Lung microvascular endothelial cell (primary cell): ENCODE results near the gene FHOD3. TPM values are rescaled to one million over a fixed set of nuclear protein-coding genes. Genes with fewer than 3 reads are reported as not detected.
A peak's percentile ranks its signal among the peaks of the same experiment; 100 is the strongest.

Experiments used
- DNase-seq, 2 donors: peaks; one replicate each; pipeline versions ENCODE4 v3.0.0 to v3.0.0-alpha.2; 2010; ENCODE audit warnings: low read depth in 2 of 2
- total RNA-seq: library from RNA; depleted of rRNA; stranded (reverse); fragments of >200 nt; gene quantifications from 2 replicates; pipeline ENCODE4 v1.2.1, GENCODE V29; 2014

FHOD3 gene
- total RNA-seq, 1 donor from 2014 or later = under 0.01 TPM

DNA sequence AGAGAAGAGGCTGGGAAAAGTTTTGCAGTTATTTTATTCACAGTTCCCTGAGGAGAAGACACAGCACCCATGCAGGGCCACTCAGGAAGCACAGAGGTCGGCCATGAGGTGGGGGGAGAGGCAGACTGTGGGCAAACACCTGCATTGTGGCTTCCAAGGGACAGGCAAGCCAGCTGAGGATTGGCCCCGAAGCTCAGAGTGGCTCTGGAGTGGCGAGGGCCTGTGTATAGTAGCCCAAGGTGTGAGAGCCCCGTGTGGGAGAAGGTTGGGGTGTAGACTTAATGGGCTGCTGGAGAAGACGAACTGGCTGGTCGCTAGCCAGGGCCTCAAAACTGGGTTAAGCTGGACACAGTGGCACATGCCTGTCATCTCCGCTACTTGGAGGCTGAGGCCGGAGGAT is 218.7 kb downstream of the FHOD3 start:
- DNase-seq = no peak

DNA sequence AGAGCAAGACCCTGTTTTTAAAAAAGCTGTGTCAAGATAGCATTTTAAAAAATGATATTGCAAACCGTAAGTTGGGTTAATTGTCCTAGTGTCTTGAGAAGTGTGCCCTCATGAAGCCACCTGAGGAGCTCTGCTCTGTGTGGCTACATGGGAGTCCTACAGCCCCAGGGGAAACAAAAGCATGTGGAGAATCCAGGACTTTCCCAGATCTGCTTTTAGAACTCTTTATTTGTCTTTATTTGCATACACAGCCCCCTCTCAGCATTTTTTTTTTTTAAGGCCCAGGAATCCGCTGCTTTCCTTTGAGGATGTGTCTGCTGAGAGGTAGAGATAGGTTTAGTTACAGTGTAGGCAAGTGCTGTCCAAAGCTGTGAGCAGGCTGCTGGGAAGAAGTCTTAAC is 219.2 kb downstream of the FHOD3 start:
- no peak for DNase-seq

DNA sequence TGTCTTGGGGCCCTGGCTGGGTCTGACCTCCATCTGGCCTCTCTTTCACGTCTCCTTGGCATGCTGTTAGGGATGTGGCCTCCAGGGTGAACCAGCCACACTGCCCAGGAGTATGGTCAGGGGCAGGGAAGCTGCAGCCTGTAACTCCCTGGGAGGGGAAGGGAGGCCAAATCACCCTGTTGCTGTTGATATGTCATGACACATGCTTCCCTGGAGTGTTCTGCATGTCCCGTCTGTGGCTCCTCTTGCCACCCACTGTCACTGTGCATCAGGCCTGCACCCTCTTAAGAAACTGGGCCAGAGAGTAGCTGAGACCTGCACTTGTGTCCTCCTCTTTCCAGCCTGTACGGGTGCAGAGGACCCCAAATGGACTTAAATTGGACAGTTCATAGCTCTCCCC is 221.3 kb downstream of the FHOD3 start:
- DNase-seq = no peak

DNA sequence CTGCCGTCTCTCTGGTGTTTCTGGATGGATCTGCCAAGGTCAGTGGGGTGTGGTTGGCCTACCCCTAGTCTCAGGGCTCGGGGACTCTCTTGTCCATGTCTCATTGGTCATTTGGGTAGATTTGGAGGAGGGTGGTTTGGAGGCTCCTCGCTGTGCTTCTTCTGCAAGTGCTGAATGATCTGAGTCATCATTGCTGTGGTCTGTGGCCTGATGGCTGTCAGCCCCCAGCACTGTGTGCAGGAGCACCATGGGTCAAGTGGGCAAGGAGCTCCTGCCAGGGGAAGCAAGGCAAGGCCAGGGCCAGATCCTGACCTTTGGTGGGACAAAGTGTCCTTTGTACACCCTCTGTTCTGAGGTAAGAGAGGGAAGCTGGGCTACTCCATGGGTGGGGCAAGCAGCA is 221.8 kb downstream of the FHOD3 start:
- DNase-seq = no peak

DNA sequence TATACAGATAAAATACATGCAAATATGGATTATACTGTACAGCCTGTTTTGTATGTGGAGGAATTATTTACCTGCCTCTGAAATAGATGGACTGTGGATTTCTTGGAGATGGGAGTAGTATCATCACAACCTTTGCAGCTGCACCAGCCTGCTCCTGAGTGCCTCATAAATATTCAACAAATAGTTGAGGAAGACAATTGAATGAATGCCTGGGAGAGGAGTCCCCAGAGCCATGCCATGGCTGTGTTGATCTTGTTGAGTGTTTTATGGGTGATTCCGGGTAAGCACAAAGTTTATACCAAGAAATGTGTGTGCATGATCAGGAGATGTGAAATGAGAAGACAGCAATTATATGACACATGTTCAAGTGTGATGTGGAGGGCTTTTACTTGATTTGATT is 225.0 kb downstream of the FHOD3 start:
- no peak for DNase-seq

DNA sequence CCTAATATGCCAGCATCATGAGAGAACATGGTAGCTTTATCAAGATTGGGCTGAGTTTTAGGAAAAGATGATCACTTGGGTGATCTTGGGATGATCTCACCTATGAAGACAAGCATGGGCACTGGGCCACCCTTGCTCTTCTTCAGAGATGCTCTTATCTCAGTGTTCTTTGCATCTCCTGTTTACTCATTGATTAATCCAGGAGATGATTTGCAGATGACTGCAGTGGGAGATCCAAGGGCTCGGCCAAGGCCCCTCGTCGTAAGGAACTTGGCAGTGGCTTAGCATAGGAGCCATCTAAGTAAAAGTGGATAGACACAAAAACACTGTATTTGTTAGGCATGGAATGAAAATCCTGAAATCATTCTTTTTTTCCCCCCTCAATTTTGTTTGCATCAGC is 228.4 kb downstream of the FHOD3 start:
- no peak for DNase-seq

DNA sequence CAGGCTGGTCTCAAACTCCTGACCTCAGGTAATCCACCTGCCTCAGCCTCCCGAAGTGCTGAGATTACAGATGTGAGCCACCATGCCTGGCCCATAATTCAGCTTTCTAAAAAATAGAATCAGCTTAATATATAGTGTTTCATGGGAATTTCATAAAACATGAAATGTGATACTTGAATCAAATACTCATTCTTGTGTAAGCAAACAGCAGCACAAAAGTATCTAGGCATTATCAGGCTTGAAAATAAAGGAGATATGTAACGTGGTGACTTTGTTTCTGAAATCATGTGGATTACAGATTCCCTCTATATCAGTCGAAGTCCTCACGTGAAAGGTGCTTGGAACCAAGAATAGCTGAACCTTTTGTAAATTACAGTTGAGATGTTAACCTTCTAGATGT is 229.1 kb downstream of the FHOD3 start:
- no peak for DNase-seq

DNA sequence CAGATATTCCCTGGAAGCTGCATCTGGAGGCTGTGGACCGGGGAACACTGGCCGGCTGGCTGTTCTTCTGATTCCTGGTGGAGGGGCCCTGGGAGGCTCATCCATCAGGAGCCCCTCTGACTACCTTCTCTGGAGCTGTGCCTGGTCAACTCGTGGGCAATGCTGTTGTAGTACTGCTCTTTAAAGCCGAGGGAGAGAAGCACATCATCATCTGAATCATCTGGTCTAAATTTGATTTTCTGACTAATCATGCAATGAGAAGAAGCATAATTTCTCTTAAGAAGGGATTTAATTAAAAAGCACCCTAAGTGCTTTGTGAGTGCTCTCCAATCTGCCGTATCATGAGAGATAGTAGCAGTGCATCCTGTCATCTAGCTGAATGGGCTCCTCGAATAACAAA is 229.5 kb downstream of the FHOD3 start:
- DNase-seq = no peak

DNA sequence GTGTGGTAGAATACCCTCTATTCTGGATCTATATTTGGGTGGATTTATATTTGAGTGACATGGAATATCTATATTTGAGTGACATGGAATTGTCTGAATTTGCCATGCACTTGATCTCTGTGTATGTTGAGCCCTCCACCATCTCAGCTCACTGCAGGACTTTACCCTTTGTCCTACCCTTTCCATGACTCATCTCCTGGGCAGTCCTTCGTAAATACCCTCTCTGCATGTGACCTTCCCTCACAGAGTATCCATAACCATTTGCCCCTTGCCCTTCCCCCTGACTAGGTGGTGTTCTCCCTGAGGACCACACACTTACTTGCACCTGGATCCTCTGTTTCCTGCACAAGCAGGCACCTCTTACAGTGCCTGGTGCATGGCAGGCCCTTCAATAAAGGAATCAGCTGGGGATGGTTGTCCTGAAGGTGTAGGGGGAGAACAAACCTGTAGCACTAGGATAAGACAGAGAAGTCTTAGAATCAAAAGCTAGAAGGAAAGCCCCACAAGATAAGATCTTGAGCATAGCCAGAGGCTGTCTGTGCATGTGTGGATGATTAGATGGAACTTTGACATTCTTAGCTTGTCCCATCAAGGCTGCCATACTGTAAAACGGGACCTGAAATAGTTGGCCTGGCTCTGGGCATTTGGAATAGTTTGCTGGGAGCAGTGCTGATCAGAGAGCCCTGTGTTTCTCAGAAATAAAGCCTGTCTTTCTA is 230.4 kb downstream of the FHOD3 start:
- no peak for DNase-seq

DNA sequence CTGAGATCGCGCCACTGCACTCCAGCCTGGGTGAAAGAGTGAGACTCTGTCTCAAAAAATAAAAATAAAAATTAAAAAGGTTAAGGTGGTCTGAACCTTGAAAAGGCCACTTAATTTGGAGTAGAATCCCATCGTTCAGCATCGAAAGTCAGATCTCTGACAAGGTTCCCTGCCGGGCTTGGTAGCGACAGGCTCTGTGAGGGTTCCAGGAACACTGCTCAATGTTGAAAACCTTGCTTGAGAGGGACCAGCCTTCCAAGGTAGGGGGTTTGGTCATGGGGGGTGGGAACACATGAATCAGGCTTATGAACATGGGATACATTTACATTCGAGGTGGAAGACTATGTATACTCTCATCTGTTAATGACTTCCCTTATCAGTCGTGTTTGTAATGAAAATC is 232.2 kb downstream of the FHOD3 start:
- no peak for DNase-seq

DNA sequence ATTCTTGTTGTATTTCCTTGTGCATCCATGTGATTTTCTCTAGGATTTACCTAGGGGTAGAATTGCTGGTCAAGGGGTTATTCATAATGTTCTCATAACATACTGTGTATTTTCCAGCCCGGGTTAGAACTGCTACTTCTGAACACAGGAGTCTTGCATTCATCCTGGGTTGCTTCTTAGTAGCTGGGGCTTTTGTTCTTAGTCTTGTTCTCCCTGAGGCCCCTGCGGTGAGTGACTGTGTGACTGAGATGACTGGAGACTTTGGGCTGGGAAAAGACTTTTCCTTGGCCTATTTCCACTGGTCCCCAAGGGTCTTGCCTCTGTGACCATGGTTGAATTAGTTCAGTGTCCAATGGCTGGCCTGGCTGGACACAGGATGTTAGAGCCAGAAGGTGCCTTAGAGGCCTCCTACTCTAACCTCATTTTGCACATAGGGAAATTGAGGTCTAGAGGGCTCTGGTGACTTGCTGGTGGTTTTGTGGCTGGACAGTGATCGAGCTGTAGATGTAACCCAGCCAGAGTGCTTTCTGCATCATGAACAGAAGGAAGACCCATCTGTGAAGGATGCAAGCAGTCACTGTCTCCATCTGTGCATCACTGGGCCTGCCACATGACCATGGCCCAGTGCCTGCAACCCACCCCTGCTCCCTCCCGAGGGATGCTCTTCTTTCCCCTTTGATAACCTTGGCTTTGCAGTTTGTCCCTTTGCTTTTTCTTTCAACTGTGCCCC is 233.3 kb downstream of the FHOD3 start:
- no peak for DNase-seq

DNA sequence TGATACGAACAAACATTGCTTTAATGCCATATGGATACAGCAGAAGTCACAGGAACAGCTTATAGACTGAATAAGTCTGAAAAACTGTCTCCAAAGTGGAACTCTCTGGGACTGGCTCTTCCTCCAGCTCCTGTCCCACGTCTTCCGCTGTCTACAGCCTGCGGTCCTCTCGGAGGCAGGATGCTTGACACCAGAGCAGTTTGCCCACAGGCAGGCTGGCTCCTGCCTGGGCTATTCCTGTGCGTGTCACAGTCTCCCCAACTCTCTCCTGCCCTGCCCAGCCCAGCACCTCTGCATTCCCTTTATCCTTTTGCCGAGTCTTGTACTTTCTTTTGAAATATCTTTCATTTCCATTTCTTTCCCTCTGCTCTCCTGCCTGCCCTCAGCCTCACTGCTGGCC is 234.1 kb downstream of the FHOD3 start:
- no peak for DNase-seq

DNA sequence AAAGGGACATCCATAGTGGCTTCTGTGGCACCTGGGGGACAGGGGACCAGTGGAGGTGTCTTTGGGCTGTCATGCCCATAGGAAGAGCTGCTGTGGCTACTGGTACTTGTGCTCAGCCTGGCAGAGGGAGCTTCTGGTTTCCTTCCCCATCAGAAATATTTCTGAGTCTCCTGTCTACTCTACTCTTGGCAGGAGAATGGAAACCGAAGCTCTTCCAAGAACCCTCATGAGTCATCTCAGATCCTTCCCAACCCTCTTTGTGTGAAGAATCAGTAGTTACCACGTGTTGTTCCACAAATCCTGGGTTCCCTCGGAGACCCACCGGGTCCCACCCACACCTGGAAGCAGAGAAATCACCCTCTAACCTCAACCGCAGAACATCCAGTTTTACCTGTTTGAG is 234.9 kb downstream of the FHOD3 start:
- peak in 1 of 2 donors; percentile 71 for DNase-seq

DNA sequence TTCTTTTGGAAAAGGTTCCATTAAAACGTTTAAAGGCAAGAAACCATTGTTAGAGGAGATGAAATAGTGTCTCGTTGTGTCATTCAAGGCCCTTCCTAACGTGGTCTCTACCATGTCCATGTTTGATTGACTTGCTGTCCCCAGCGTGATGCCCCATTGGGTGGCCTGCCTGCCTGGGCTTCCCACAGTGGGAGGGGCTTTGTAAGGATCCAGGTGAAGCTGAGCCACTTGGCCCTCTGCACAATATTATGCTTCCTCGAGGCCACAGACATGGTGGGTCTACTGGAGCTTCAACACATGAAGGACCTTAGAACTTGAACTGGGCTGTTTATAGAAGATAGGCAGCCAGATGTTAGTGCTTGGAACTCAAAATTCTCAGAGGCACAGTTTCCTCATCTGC is 235.3 kb downstream of the FHOD3 start:
- no peak for DNase-seq

DNA sequence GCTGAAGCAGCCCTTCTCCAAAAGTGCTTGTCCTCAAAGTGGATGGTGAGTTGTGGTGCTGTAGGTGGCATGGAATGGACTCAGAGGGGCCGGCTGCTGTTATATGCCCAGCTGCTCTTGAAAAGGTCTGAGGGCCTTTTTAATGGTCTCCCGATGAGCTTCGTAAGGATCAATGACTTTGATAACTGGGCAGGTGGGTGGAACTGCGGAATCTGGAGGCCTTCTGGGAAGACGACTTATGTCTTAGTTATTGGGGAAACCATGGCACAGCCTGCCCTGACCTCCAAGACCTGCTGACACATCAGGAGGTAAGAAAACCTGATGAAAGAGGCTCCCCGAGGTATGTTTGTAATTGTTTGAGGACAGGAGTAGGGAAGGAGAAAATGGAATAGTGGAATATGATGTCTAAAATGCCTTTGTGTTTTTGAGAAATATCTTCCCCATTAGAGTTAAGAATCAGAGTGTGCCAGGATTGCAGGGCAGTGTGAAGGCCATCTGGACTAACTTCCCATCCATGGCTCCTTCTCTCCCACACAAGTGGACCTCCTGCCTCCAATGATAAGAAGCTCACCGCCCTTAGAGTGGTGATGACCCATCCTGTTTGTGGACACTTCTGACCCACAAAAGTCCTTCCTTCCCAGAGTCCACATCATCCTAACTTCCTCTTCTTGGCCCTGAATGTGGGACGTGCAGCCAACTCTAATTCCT is 236.1 kb downstream of the FHOD3 start:
- peak in 1 of 2 donors; percentile 46 for DNase-seq

DNA sequence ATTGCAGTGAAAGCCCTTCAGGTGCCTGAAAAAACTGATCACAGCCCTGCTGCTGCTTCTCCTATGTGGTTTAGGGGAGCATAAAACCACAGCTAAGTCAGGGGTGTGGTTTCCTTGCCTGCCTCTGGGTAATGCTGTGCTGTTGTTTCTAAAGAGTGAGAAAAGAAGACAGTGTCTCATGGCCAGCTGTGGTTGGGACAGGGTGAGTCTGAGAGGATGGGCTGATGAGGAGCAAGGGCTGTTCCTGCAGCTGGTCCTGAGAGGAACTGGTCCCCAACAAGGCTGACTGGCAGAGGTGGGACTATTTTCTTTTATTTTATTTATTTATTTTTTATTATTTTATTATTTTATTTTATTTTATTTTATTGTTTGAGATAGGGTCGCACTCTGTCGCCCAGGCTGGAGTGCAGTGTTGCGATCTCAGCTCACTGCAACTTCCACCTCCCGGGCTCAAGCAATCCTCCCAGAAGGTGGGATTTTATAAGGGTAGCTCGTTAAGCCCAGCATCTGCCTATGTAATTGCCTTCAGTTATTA is 236.7 kb downstream of the FHOD3 start:
- DNase-seq = no peak

DNA sequence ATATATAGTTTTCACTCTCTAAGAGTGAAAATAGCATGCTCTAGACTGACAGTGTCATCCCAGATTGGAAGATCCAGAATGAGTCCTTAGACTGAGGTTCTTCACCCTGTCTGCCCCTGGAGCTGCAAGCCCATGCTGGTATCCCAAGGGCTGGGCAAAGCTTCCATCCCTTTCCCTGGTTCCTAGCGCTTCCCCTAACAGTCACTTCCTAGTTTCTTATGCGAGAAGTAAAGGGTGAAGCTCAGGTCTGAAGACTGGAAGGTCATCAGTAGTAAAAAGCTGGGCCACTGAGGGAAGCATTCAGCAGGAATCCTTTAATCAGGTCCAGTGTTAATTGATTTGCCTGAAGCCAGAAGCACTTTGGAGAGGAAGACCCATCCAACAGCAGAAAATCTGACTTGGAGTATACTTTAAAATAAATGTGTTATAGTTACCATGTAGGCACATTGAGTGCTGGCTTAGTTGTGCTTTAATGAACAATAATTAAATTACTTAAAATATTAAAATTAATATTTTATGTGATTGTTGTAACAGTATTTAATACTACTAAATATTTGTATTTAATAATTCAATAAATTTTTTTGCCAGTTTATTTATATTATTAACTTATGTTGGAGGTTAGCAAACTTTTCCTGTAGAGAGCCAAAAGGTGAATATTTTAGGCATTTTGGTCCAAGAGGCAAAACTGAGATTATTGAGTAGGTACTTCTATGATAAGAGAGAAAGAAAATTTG is 237.9 kb downstream of the FHOD3 start:
- no peak for DNase-seq

DNA sequence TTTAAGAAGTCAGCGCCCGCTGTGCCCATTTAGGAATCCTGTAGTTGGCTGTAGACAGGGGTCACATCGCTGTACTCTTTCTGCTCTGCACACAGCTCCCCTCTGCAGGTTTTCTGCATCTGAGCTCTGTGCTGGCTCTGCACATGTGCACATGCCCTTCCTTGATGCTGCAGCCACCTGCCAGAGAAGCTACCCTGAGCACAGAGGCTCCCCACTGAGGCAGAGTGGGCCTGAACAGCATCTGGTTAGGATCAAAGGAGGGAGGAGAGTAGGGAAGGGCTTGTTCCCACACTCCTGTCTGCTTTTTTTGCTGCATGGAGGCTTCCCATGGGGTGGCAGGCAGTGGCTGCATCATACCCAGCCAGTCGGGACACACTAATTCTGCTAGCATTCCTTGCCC is 238.9 kb downstream of the FHOD3 start:
- DNase-seq = no peak

DNA sequence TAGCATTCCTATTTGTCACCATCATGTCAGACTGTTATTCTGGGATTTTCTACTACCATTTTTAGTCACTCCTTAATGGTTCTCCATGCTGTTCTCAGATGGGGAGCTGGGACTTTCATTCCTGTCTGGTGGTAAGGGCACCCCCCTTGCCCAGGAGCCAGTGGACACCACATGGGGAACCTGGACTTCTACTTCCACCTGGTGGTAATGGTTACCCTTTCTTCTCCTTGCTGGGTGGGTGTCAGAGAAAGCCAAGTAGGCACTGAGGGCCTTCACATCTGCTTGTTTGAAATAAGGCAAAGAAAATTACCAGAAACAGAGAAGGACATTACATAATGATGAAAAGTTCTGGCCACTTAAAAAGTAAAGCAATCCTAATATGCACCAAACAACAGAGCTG is 239.8 kb downstream of the FHOD3 start:
- no peak for DNase-seq

DNA sequence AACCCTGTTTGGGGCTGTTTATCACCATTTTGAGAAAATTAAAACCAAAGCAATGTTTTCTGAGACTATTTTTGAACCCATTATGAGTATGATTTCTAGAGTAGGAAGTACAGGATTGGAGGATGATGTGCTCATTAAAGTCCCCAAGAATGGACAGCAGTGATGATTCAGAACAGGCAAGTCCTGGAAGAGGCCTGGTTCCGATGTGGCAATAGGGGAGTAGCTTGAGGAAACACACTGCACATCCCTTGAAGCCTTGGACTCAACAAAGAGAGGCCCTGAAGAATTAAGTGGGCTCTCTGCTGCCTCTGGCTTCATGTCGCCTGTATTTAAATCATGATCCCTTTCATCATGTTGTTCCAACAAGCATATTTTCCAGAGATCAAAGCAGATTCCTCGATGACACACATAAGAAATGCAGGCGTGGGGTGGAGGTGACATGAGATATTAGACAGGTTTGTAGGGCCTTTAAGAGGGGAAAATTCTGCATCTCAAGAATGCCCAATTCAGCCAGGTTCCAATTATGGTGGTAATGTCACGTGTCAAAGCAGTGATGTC is 242.2 kb downstream of the FHOD3 start:
- no peak for DNase-seq

DNA sequence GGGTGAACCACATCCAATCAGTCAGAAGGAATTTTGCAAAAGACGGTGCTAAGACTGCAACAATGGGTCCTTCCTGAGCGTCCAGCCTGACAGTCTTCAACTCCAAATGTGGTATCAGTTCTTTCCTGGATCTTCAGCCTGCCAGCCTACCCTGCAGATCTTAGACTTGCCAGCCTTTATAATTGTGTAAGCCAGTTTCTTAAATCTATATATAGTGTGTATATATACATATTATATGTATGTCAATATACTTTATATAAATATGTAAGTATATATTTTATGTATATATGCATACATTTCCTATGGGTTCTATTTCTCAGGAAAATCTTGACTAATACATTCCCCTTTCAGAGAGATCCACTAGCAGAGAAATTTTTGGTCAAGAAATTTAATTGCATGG is 245.5 kb downstream of the FHOD3 start:
- no peak for DNase-seq
